GM12874 (cell line): ENCODE results near the gene PCSK6.

Experiments used
- CTCF ChIP-seq: IDR thresholded peaks from 2 replicates; pipeline ENCODE4 v1.5.1; 2011; ENCODE audit warnings: low read depth, mild to moderate bottlenecking, control low read depth, low read length, moderate library complexity; ENCODE audit not compliant: insufficient read depth

The PCSK6 gene

GRCh38 chr15:101366853-101367252 is 122.7 kb downstream of the PCSK6 start:
- no peak for TF ChIP-seq CTCF

DNA sequence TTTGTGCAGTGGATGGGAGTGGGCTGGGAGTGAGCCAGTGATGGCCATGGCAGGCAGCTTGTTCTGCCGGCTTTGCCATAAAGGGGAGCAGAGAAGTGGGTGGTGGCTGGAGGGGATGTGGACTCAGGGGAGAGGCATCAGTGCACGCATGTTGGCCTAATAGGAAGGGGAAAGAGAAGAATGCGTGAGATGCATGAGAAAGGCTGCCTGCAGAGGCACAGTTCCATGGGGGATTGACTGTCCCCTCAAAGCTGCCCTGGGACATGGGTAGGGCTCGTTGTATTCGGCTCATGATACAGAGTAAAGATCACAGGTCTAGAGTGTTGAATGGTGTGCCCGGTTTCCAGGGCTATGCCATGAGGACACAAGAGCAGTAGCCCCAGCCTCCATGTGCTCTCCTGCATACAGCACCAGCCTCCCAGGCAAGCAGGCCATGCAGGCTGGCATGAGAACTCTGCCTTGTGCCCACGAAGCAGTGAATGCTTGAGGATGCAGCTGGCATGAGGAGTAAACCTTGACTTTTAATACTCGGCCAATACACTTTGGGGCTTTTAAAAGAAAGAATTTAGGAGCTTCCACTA is 126.4 kb downstream of the PCSK6 start:
- no peak for TF ChIP-seq CTCF

DNA sequence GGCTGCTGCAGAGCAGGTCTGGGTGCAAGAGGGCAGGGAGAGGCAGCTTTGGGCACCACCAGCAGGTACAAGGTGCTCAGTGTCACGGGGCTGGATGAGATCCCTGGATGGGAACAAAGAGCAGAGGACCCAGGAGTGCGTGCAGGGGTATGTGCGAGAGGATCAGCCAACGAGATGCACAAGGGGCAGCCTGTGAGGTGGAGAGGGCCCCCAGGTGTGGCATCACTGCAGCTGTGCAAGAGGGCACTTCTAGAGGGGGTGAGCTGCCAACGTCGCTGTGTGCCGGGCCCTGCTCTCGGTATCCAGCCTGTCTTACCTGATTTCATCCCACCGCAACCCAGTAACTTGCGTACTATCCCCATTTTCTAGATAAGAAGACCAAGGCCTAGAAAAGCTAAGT is 127.1 kb downstream of the PCSK6 start:
- TF ChIP-seq CTCF = no peak

DNA sequence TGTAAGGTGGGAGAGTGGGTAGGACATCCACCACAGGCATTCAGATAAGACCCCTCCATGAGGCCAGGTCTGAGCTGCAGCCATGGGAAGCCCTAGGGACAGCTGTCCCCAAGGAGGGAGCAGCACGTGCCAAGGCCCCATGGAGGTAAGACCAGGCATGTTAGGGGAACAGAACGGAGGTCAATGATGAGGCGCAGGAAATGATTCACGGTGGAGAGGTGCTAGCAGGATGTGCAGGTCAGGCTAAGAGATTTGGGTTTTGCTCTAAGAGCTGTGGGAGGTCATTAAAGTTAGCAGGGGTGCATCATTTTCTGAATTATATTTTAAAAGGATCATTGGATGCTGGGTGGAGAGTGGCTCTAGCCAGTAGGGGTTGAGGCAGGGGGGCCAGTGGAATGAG is 128.1 kb downstream of the PCSK6 start:
- no peak for TF ChIP-seq CTCF

DNA sequence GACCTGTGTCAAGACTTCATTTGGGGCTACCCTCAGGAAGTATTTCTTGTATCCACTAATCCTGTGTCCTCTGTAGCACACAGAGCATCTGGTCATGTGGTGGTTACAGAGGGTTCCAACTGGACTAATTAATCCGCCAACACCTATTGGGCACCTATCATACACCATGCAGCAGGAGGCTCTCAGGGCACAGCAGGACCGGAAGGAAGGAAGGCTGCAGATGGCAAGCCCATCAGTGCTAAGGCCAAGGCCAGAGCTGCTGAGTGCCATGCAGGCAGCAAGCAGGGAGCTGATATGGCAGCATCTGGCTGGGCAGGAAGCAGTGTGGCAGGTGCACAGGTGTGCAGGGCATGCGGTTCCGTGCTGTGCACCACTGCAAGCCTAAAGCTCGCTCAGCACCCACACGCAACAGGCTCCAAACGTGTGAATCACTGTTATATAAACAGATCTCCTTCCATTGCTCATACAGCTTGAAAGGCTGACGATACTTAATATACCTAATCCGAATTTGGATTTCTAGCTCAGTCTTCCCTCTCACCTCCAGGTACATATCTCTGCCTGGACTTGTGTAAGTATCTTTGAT is 130.1 kb downstream of the PCSK6 start:
- no peak for TF ChIP-seq CTCF

DNA sequence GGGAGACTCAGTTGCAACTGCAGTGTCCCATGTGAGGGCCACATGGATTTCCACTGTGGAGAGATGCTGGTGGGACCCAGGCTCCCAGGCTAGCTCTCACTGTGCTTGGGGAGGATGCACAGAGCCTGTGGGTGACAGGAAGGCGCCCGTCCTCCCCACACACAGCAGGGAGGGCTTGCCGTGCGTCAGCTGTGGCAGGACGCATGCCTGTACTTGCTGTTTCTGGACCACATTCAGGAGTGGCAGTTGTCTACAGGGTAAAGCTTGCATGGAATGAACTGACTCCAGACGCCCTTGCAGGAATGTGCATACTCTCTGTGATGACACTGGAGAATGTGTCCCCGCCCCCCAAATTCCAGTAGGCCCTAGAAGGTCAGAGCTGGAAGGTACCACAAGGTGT is 130.6 kb downstream of the PCSK6 start:
- TF ChIP-seq CTCF = no peak

DNA sequence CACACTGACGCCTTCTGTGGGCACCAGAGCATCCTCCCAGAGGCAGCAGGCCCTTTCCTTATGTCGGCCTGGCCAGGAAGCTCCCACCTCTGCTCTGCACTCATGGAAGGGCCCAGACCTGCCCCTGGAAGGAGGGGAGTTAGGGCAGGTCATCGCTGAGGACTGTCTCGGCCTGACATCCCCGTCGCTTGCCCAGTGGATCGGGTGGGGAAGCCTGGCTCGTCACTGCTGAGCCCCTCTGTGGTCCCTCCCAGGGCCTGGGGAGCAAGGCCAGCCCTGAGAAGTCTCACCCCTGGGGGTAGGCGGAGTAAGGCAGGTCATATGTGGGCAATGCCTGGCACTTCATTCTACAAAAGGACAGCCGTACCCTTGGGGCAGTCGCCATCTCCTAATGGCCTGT is 131.6 kb downstream of the PCSK6 start:
- no peak for TF ChIP-seq CTCF
